ENCODE results near the gene RPP21.

DNA sequence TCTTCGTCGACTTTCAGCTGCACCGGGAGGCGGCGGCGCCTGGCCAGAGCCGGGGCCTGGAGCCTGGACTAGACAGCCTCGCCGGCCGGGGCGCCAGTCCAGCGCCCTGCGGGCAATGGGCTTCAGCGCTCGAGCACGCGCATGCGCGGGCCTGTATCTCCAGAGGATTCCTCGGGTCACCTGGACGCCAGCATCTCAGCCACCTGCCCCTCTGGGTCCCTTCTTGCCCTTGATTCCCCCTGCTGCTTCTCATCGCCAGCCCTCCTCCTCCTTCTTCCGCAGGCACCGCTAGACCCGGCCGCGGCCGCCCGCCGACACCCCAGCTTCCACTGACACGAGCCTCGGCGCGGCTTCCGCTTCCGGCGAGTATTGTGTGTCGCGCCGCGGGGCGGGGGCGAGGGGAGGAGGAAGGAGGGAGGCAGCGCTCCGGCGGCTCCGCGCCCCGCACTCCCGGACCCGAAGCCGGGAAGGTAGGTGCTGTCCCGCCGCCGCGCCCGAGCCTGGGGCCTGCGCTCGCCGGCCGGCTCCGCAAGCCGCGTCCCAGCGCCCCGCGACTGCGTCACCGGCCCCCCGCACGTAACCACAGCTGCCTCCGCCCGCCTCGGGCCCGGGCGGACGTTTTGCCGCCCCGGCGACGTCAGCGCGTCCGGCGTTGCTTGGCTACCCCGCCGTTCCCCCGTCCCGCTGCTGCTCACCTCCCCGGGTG, 18.3 kb upstream of the RPP21 start, which contains the start of gene TRIM39:
- TF ChIP-seq CTCF (IDR thresholded peaks at IDR 0.05): no peak
- no peak for TF ChIP-seq POLR2A (IDR thresholded peaks at IDR 0.05)

Measured in testis (tissue), 2 donors.